Measurements from ENCODE around the gene SNAI3. TPM values are rescaled to one million over a fixed set of nuclear protein-coding genes. Genes with fewer than 3 reads are reported as not detected.

The SNAI3 gene
- total RNA-seq, 1 experiment from 2014 or later: not detected

DNA sequence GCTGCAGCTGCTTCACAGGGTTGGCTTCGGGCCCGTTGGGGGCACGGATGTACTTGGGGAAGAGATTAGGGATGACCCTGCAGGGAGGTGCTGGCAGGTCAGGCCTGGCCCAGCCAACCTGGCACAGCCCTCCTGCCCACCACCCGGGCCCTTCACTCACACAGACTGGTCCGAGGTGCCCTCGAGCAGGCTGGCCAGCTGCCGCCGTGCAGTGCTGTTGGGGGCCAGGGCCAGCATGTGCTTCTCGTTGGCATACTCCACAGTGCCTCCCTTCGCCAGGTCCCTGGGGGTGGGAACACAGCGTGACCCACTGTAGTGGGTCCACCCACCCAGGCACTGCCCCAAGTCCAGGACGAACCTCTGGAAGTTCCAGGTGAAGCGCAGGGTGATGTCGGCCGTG, 29.9 kb upstream of the SNAI3 start:
- BruUV-seq (replicated peaks): no TSS peak
- no peak for DNase-seq (ENCODE audit: low read depth, low spot score)
- Histone ChIP-seq H3K36me3 (ENCODE audit: control insufficient read depth, insufficient read depth, low read length) (peaks cover 2% of the 10 kb centered on the region), H3K9me3 (ENCODE audit: control insufficient read depth, insufficient read depth, low read depth, low read length) (no peaks in the 10 kb centered on the region), H3K4me3 (ENCODE audit: low read depth in 2 of 2, low read length in 2 of 2) (no peak overlapping the region), H3K27me3 (ENCODE audit: control insufficient read depth, insufficient read depth, low read length) (no peaks in the 10 kb centered on the region), H3K4me1 (ENCODE audit: control insufficient read depth, insufficient read depth, low read length) (no peaks in the 10 kb centered on the region; the same call in 1 of the 2 replicates), H3K27ac (ENCODE audit: low read length) (no peak overlapping the region)
- ChIA-PET CTCF (interaction anchor here (0.6 kb wide), 1 partner anchor 21 kb away, joined by 3 read pairs; no protein-coding TSS in a partner anchor), POLR2A (no interaction called here)
- TF ChIP-seq REST (IDR thresholded peaks at IDR 0.05; ENCODE audit: insufficient read depth in 1 of 2, low read depth in 2 of 2, low read length in 1 of 2) (no peak), SIN3A (IDR thresholded peaks at IDR 0.05; ENCODE audit: borderline replicate concordance, insufficient read depth, low read depth, low read length) (no peak), TCF7L2 (IDR thresholded peaks at IDR 0.05; ENCODE audit: low read depth, low read length) (no peak), POLR2AphosphoS5 (IDR thresholded peaks at IDR 0.05; ENCODE audit: low read depth, low read length) (no peak)
- TF ChIP-seq, protein P1, sequence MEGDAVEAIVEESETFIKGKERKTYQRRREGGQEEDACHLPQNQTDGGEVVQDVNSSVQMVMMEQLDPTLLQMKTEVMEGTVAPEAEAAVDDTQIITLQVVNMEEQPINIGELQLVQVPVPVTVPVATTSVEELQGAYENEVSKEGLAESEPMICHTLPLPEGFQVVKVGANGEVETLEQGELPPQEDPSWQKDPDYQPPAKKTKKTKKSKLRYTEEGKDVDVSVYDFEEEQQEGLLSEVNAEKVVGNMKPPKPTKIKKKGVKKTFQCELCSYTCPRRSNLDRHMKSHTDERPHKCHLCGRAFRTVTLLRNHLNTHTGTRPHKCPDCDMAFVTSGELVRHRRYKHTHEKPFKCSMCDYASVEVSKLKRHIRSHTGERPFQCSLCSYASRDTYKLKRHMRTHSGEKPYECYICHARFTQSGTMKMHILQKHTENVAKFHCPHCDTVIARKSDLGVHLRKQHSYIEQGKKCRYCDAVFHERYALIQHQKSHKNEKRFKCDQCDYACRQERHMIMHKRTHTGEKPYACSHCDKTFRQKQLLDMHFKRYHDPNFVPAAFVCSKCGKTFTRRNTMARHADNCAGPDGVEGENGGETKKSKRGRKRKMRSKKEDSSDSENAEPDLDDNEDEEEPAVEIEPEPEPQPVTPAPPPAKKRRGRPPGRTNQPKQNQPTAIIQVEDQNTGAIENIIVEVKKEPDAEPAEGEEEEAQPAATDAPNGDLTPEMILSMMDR (IDR thresholded peaks at IDR 0.05): no peak
- in situ Hi-C loops (cut with HindIII; ENCODE audit: low pct_unique_long_range_greater_than_20kb, low sequenced_read_pairs): no loop called here
- ATAC-seq: no peak
- intact Hi-C loops (cut with micrococcal nuclease; ENCODE audit: unreplicated experiment): no loop called here

- ChIA-PET CTCF (no interaction called here), POLR2A (no interaction called here)
- Histone ChIP-seq H3K27ac (ENCODE audit: low read length) (no peak overlapping the region), H3K27me3 (ENCODE audit: control insufficient read depth, insufficient read depth, low read length) (no peaks in the 10 kb centered on the region), H3K4me1 (ENCODE audit: control insufficient read depth, insufficient read depth, low read length) (no peaks in the 10 kb centered on the region; the same call in 1 of the 2 replicates), H3K9me3 (ENCODE audit: control insufficient read depth, insufficient read depth, low read depth, low read length) (no peaks in the 10 kb centered on the region), H3K36me3 (ENCODE audit: control insufficient read depth, insufficient read depth, low read length) (peaks cover 2% of the 10 kb centered on the region), H3K4me3 (ENCODE audit: low read depth in 2 of 2, low read length in 2 of 2) (no peak overlapping the region)
- no peak for TF ChIP-seq REST (IDR thresholded peaks at IDR 0.05; ENCODE audit: insufficient read depth in 1 of 2, low read depth in 2 of 2, low read length in 1 of 2)
- TF ChIP-seq, protein P1 (IDR thresholded peaks at IDR 0.05): no peak
- TF ChIP-seq POLR2AphosphoS5 (IDR thresholded peaks at IDR 0.05; ENCODE audit: low read depth, low read length): no peak
- no peak for TF ChIP-seq SIN3A (IDR thresholded peaks at IDR 0.05; ENCODE audit: borderline replicate concordance, insufficient read depth, low read depth, low read length)
- no peak for TF ChIP-seq TCF7L2 (IDR thresholded peaks at IDR 0.05; ENCODE audit: low read depth, low read length)
- ATAC-seq (no peak), DNase-seq (ENCODE audit: low read depth, low spot score) (no peak)
- intact Hi-C loops (cut with micrococcal nuclease; ENCODE audit: unreplicated experiment) (no loop called here), in situ Hi-C loops (cut with HindIII; ENCODE audit: low pct_unique_long_range_greater_than_20kb, low sequenced_read_pairs) (no loop called here)
- no TSS peak for BruUV-seq (replicated peaks)
Measured at GRCh38 chr16:88715312-88716190, 29.2 kb upstream of the SNAI3 start.
